SU-DHL-6 (cell line): ENCODE data around the gene GLRA3.
"Not testable (repeated sequence)": the region's sequence is repeated elsewhere in the genome, so short reads cannot be mapped to it uniquely, and the experiment has no call there.

Source experiments
- H2AFZ ChIP-seq: fragments of 200-600 bp; sonication (generic); 2 replicates; pipeline ENCODE4 v1.6.1; 2014; ENCODE audit warnings: low read depth, mild to moderate bottlenecking, moderate library complexity, mixed read lengths, antibody characterized with exemption, low read length; ENCODE audit not compliant: severe bottlenecking
- H3F3A ChIP-seq: fragments of 200-600 bp; shearing (Covaris generic); 2 replicates; pipeline ENCODE4 v1.6.0; 2016; ENCODE audit warnings: antibody characterized with exemption, mild to moderate bottlenecking; ENCODE audit not compliant: insufficient read depth
- H3K27ac ChIP-seq: fragments of 200-600 bp; sonication (generic); 2 replicates; pipeline ENCODE4 v1.5.1; 2016; ENCODE audit warnings: low read depth, mild to moderate bottlenecking, low read length, moderate library complexity, mixed read lengths
- H3K27me3 ChIP-seq: fragments of 200-600 bp; sonication (generic), shearing (Covaris generic); 2 replicates; pipeline ENCODE4 v1.6.0; 2014; ENCODE audit warnings: mild to moderate bottlenecking, low read length
- H3K36me3 ChIP-seq: fragments of 200-600 bp; sonication (generic); 2 replicates; pipeline ENCODE4 v1.6.1; 2014; ENCODE audit warnings: mild to moderate bottlenecking, low read length, mixed read lengths
- H3K4me2 ChIP-seq: fragments of 300-600, 200-600 bp; shearing (Covaris generic), sonication (generic); 2 replicates; pipeline ENCODE4 v1.6.0; 2014; ENCODE audit warnings: low read length, low read depth, mild to moderate bottlenecking; ENCODE audit not compliant: poor library complexity, severe bottlenecking
- H3K4me3 ChIP-seq: fragments of 200-600 bp; sonication (generic); 2 replicates; pipeline ENCODE4 v1.5.1; 2014; ENCODE audit warnings: antibody characterized with exemption, low read length, mild to moderate bottlenecking, mixed read lengths; ENCODE audit not compliant: insufficient read depth, poor library complexity, severe bottlenecking
- H3K79me2 ChIP-seq: fragments of 200-600 bp; sonication (generic); 2 replicates; pipeline ENCODE4 v1.6.1; 2014; ENCODE audit warnings: mild to moderate bottlenecking, low read length, moderate library complexity; ENCODE audit not compliant: insufficient read depth
- H3K9ac ChIP-seq: fragments of 200-600 bp; sonication (generic); 2 replicates; pipeline ENCODE4 v1.7.0; 2014; ENCODE audit warnings: mild to moderate bottlenecking, low read length
- H3K9me2 ChIP-seq: fragments of 200-600 bp; sonication (generic); replicated peaks from 2 replicates; pipeline ENCODE4 v1.6.1; 2014; ENCODE audit warnings: low read length; ENCODE audit not compliant: insufficient read depth
- H3K9me3 ChIP-seq: fragments of 200-600 bp; sonication (generic); 2 replicates; pipeline ENCODE4 v1.6.1; 2014; ENCODE audit warnings: low read length, mixed read lengths; ENCODE audit not compliant: insufficient read depth
- H4K20me1 ChIP-seq: fragments of 200-600 bp; sonication (generic); 2 replicates; pipeline ENCODE4 v1.6.1; 2014; ENCODE audit warnings: low read depth, mild to moderate bottlenecking, antibody characterized with exemption, low read length, moderate library complexity, mixed read lengths
- EZH2phosphoT487 ChIP-seq: fragments of 200-600 bp; sonication (generic), shearing (Covaris generic); conservative IDR thresholded peaks from 2 replicates; pipeline ENCODE4 v1.6.1; 2018; ENCODE audit warnings: mild to moderate bottlenecking, antibody characterized with exemption, low read length, moderate library complexity, mixed read lengths
- TF ChIP-seq, protein P1 (sequence below): fragments of 200-600 bp; sonication (generic); IDR thresholded peaks from one replicate; pipeline ENCODE4 v1.5.1; 2017; ENCODE audit warnings: antibody characterized with exemption, mild to moderate bottlenecking, low read length, moderate library complexity; ENCODE audit not compliant: insufficient read depth, poor library complexity, severe bottlenecking

The GLRA3 gene

DNA sequence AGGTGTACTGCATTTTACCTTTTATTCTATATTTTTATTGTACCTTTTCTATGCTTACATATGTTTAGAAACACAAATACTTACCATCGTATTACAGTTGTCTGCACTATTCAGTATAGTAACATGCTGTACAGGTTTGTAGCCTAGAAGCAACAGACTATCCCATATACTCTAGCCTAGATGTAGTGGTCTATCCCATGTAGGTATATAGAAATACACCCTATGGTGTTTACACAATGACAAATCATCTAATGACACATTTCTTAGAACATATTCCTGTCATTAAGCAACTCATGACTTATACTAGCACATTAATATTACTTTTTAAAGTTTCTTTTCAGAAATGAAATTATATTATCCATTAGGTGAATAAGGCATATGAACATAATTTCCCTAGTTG, 195.6 kb downstream of the GLRA3 start:
- H3K36me3 ChIP-seq = no peaks in the 10 kb centered on the region
- no peak overlapping the region for H3K9ac ChIP-seq
- no peaks in the 10 kb centered on the region for H3K27me3 ChIP-seq
- H3K27ac ChIP-seq = no peak overlapping the region
- no peaks in the 10 kb centered on the region for H4K20me1 ChIP-seq
- H3F3A ChIP-seq = no peaks in the 10 kb centered on the region
- H2AFZ ChIP-seq = no peak overlapping the region
- H3K79me2 ChIP-seq = no peaks in the 10 kb centered on the region
- no peak overlapping the region for H3K4me2 ChIP-seq
- no peaks in the 10 kb centered on the region for H3K9me3 ChIP-seq
- no peak overlapping the region for H3K4me3 ChIP-seq
- H3K9me2 ChIP-seq = no peaks in the 10 kb centered on the region
- no peak for TF ChIP-seq EZH2phosphoT487
- TF ChIP-seq, protein P1, sequence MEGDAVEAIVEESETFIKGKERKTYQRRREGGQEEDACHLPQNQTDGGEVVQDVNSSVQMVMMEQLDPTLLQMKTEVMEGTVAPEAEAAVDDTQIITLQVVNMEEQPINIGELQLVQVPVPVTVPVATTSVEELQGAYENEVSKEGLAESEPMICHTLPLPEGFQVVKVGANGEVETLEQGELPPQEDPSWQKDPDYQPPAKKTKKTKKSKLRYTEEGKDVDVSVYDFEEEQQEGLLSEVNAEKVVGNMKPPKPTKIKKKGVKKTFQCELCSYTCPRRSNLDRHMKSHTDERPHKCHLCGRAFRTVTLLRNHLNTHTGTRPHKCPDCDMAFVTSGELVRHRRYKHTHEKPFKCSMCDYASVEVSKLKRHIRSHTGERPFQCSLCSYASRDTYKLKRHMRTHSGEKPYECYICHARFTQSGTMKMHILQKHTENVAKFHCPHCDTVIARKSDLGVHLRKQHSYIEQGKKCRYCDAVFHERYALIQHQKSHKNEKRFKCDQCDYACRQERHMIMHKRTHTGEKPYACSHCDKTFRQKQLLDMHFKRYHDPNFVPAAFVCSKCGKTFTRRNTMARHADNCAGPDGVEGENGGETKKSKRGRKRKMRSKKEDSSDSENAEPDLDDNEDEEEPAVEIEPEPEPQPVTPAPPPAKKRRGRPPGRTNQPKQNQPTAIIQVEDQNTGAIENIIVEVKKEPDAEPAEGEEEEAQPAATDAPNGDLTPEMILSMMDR = no peak

DNA sequence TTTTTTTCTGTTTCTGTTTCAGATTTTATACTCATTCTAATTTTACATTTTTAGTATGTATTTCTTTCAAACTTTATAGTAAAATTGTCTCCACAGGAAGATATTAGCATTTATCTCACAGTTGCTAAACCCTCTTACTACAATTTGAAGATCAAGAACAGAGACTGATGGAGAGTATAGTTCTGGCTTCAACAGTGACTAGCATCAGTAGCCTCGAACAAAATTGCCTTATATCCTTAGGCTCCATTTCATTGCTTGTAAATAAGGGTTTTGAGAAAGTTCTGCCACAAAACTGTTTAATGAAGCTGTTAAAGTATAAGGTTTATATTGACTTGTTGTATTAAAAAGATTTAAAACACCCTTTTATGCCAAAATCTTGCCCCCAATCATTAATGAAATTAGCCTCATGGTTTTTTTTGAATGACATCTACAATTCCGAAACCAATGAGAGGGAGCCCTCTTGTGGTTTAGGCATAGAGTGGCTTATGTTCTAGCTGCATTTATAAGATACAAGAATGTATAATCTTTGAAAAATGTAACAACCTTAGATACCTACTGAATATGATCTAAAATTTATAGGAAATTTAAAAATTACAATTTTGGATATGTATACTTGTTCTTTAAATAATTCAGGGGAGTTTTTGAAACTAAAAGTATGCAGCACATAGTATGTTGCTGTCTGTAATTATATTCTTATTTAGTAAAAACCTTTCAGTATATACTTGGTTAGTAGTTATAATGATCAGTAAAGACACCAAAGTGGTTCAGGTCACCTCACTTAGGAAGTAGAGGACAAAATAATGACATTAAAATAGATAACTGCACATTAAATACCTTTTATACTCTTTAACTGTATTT, 196.9 kb downstream of the GLRA3 start:
- TF ChIP-seq, protein P1 = peak; percentile 90
- TF ChIP-seq EZH2phosphoT487 = no peak
- Histone ChIP-seq H3K9ac (no peak overlapping the region), H2AFZ (no peak overlapping the region), H3K4me2 (peak overlapping the region; percentile 22), H3K27ac (no peak overlapping the region), H3K79me2 (no peaks in the 10 kb centered on the region), H4K20me1 (no peaks in the 10 kb centered on the region), H3K36me3 (no peaks in the 10 kb centered on the region), H3K4me3 (no peak overlapping the region), H3K9me3 (no peaks in the 10 kb centered on the region), H3F3A (no peaks in the 10 kb centered on the region), H3K27me3 (no peaks in the 10 kb centered on the region), H3K9me2 (no peaks in the 10 kb centered on the region)

DNA sequence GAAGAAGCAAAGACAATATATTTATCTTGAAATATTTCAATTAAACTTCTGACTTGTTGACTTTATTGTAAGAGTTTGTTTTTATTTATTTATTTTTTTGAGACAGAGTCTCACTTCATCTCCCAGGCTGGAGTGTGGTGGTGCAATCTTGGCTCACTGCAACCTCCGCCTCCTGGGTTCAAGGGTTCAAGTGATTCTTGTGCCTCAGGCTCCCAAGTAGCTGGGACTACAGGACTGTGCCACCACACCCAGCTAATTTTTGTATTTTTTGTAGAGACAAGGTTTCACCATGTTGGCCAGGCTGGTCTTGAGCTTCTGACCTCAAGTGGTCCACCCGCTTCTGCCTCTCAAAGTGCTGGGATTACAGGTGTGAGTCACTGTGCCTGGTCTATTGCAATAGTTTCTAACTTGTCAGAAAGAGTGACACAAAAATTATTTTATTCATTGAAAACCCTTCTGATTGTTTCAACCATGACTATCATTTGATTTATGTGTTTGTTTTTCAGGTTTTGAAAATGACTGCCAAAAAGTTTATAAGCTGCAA, 199.1 kb downstream of the GLRA3 start:
- H3K9me3 ChIP-seq, H3K9me2 ChIP-seq, H3K27me3 ChIP-seq, H3K4me3 ChIP-seq, H3K4me2 ChIP-seq, H3K9ac ChIP-seq, H3K79me2 ChIP-seq, H3F3A ChIP-seq, H3K36me3 ChIP-seq, H3K27ac ChIP-seq, H4K20me1 ChIP-seq, H2AFZ ChIP-seq: not testable (repeated sequence)

DNA sequence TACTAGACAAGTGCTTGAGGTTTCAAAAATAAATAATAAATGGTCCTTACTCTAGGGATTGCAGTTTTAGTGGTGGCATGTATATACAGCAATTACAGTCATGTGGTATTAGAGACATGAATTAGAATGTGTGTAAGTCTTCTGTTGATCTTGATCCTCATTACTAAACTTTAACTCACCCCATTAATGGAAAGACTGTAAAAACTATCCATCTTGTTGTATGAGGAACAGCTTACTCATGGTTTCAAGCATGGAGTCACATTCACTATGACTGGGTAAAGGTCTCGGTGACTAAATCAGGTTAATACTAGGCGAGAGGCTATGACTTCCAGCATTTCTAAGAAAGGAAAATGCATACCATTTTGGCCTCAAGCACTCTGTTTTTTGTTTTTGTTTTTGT, 199.8 kb downstream of the GLRA3 start:
- no peak overlapping the region for H3K4me3 ChIP-seq
- no peaks in the 10 kb centered on the region for H3K27me3 ChIP-seq
- no peak overlapping the region for H3K27ac ChIP-seq

More for the DNA sequence above, 199.8 kb downstream of the GLRA3 start:
- no peak overlapping the region for H2AFZ ChIP-seq
- no peak for TF ChIP-seq EZH2phosphoT487
- TF ChIP-seq, protein P1 = no peak
- no peak overlapping the region for H3K4me2 ChIP-seq
- H3K9me2 ChIP-seq = no peaks in the 10 kb centered on the region
- no peaks in the 10 kb centered on the region for H4K20me1 ChIP-seq
- H3K36me3 ChIP-seq = no peaks in the 10 kb centered on the region
- H3K9ac ChIP-seq = no peak overlapping the region
- no peaks in the 10 kb centered on the region for H3F3A ChIP-seq
- H3K79me2 ChIP-seq = no peaks in the 10 kb centered on the region
- no peaks in the 10 kb centered on the region for H3K9me3 ChIP-seq
